Stomach (tissue), 9 donors: Measurements from ENCODE around the gene CDADC1. TPM values are rescaled to one million over a fixed set of nuclear protein-coding genes. Genes with fewer than 3 reads are reported as not detected.

Source experiments
- DNase-seq, 2 donors: peaks; one replicate each; pipeline versions ENCODE4 v3.0.0 to v3.0.0-alpha.2; 2013 to 2019
- H3K27ac ChIP-seq, 5 donors: fragments of 200-600 bp in 4 of 5; sonication (generic) in 4 of 5; one replicate each; pipeline ENCODE4 v1.5.1; 2013 to 2019; ENCODE audit warnings: mild to moderate bottlenecking in 1 of 5, moderate library complexity in 1 of 5
- H3K27me3 ChIP-seq, 3 donors: fragments of 200-600 bp; sonication (generic); one replicate each; pipeline ENCODE4 v1.5.1; 2017 to 2019; ENCODE audit warnings: mixed run types in 1 of 3
- H3K36me3 ChIP-seq, 4 donors: fragments of 200-600 bp; sonication (generic); 1 replicate in 3 of 4; 2 replicates in 1 of 4; pipeline ENCODE4 v1.5.1; 2016 to 2019
- H3K4me1 ChIP-seq, 4 donors: fragments of 200-600 bp; sonication (generic); one replicate each; pipeline ENCODE4 v1.5.1; 2016 to 2019
- H3K4me3 ChIP-seq, 4 donors: fragments of 200-600 bp; sonication (generic) in 3 of 4; one replicate each; pipeline ENCODE4 v1.5.1; 2016 to 2019; ENCODE audit warnings: mild to moderate bottlenecking in 1 of 4
- H3K9me3 ChIP-seq, 4 donors: fragments of 200-600 bp; sonication (generic); one replicate each; pipeline ENCODE4 v1.5.1; 2016 to 2019
- CTCF ChIP-seq, 7 experiments: fragments of 450-650 bp in 4 of 7; fragments of 200-600 bp in 3 of 7; sonication (generic) in 3 of 7; IDR thresholded peaks; one replicate each; pipeline ENCODE4 v1.5.1; 2016 to 2019; ENCODE audit warnings: antibody characterized with exemption in 7 of 7, control low read depth in 2 of 7, mild to moderate bottlenecking in 1 of 7
- EP300 ChIP-seq: sonication (generic); formaldehyde crosslinking; IDR thresholded peaks from one replicate; pipeline ENCODE4 v1.6.1; 2017; ENCODE audit warnings: antibody characterized with exemption
- POLR2A ChIP-seq, 4 donors: fragments of 450-650 bp; IDR thresholded peaks; one replicate each; pipeline ENCODE4 v1.6.1; 2016; ENCODE audit warnings: antibody characterized with exemption in 4 of 4, control low read depth in 2 of 4, mild to moderate bottlenecking in 1 of 4, moderate library complexity in 1 of 4
- POLR2AphosphoS5 ChIP-seq, 3 donors: sonication (generic); formaldehyde crosslinking; IDR thresholded peaks; one replicate each; pipeline ENCODE4 v1.6.1; 2016; ENCODE audit warnings: antibody characterized with exemption in 3 of 3
- WGBS, 5 donors: extraction: QIAGEN DNeasy Blood & Tissue Kit in 3 of 5; methylation state at CpG; one replicate each; pipeline versions ENCODE4 v1.1.5 to v1.1.7; 2013 to 2018; 5-methylcytosine and 5-hydroxymethylcytosine counted together
- intact Hi-C: fragments of 100-400 bp; cut with DNase I; formaldehyde crosslinking; loops from one replicate; pipeline ENCODE4 v1.15.1; 2023; ENCODE audit warnings: low total_unique reads
- polyA plus RNA-seq, 3 donors: library from polyadenylated mRNA; stranded (reverse); fragments of 200-250 nt; gene quantifications; one replicate each; pipeline ENCODE4 v1.2.3, GENCODE V29; 2013
- total RNA-seq, 5 donors: library from RNA; depleted of rRNA; stranded (reverse); fragments of >200 nt; gene quantifications; one replicate each; pipeline versions ENCODE4 v1.1.0 to v1.2.3, GENCODE V29; 2014 to 2016
- donor health status: healthy with polysubstance abuse.
- donor health status: Bipolar disorder and iron deficiency.
- donor health status: healthy.

CDADC1 gene
- total and polyA plus RNA-seq, 8 donors: 4.5 to 37.5 (median 14.6) TPM

- peaks cover 0 to 42% (median 16%) of the 10 kb centered on the region in 4 donors for H3K4me1 ChIP-seq
- H3K9me3 ChIP-seq: no peaks in the 10 kb centered on the region
- DNase-seq: peak in 1 of 2 donors; percentile 33
- peak overlapping the region; percentile 81 to 94 (median 93) for H3K27ac ChIP-seq
- intact Hi-C loops: no loop called here
- TF ChIP-seq POLR2AphosphoS5 (IDR thresholded peaks at IDR 0.05): no peak
- TF ChIP-seq POLR2A (IDR thresholded peaks at IDR 0.05): no peak
- no peak for TF ChIP-seq CTCF (IDR thresholded peaks at IDR 0.05)
- no peak for TF ChIP-seq EP300
- H3K4me3 ChIP-seq: peak overlapping the region; percentile 73 to 83 (median 78)
- H3K27me3 ChIP-seq: no peaks in the 10 kb centered on the region
- peaks cover 0 to 6% (median 2%) of the 10 kb centered on the region in 4 donors for H3K36me3 ChIP-seq
- WGBS, 5 donors: 2 to 7% (median 4%) methylated on average over 6 of the region's 6 CpGs
Observed at GRCh38 chr13:49248622-49249002, 887 bp downstream of the CDADC1 start.

- 74 to 85% (median 79%) methylated on average over 5 of the region's 5 CpGs for WGBS, 5 donors
- DNase-seq: no peak
- no peak overlapping the region for H3K27ac ChIP-seq
- intact Hi-C loops: no loop called here
- H3K27me3 ChIP-seq: no peaks in the 10 kb centered on the region
- TF ChIP-seq POLR2A (IDR thresholded peaks at IDR 0.05) (no peak), POLR2AphosphoS5 (IDR thresholded peaks at IDR 0.05) (no peak), CTCF (IDR thresholded peaks at IDR 0.05) (no peak), EP300 (no peak)
- no peak overlapping the region for H3K4me3 ChIP-seq
- no peaks in the 10 kb centered on the region for H3K9me3 ChIP-seq
- peaks cover 0 to 31% (median 22%) of the 10 kb centered on the region in 4 donors for H3K36me3 ChIP-seq
- H3K4me1 ChIP-seq: peaks cover 0 to 47% (median 16%) of the 10 kb centered on the region in 4 donors
Observed at GRCh38 chr13:49251326-49251725, 3.6 kb downstream of the CDADC1 start.

- Histone ChIP-seq H3K36me3 (peaks cover 0 to 44% (median 31%) of the 10 kb centered on the region in 4 donors), H3K4me3 (no peak overlapping the region), H3K9me3 (no peaks in the 10 kb centered on the region), H3K27me3 (no peaks in the 10 kb centered on the region), H3K4me1 (peaks cover 0 to 42% (median 16%) of the 10 kb centered on the region in 4 donors), H3K27ac (no peak overlapping the region)
- no peak for TF ChIP-seq EP300
- TF ChIP-seq POLR2AphosphoS5 (IDR thresholded peaks at IDR 0.05): no peak
- no peak for TF ChIP-seq POLR2A (IDR thresholded peaks at IDR 0.05)
- no peak for TF ChIP-seq CTCF (IDR thresholded peaks at IDR 0.05)
- WGBS, 5 donors: 93 to 100% (median 97%) methylated on average over 1 of the region's 1 CpG
- no peak for DNase-seq
- intact Hi-C loops: no loop called here
Observed at GRCh38 chr13:49253310-49253709, 5.6 kb downstream of the CDADC1 start.

- H3K9me3 ChIP-seq: no peaks in the 10 kb centered on the region
- intact Hi-C loops: no loop called here
- no peak for DNase-seq
- H3K36me3 ChIP-seq: peaks cover 0 to 44% (median 31%) of the 10 kb centered on the region in 4 donors
- 53 to 84% (median 73%) methylated on average over 1 of the region's 1 CpG for WGBS, 5 donors
- TF ChIP-seq POLR2AphosphoS5 (IDR thresholded peaks at IDR 0.05) (no peak), POLR2A (IDR thresholded peaks at IDR 0.05) (no peak), CTCF (IDR thresholded peaks at IDR 0.05) (no peak), EP300 (no peak)
- no peak overlapping the region for H3K27ac ChIP-seq
- H3K27me3 ChIP-seq: no peaks in the 10 kb centered on the region
- H3K4me3 ChIP-seq: no peak overlapping the region
- H3K4me1 ChIP-seq: peaks cover 0 to 42% (median 16%) of the 10 kb centered on the region in 4 donors
Observed at GRCh38 chr13:49254007-49254406, 6.3 kb downstream of the CDADC1 start.
